Ecto neural progenitor cell (in vitro differentiated cells): Measurements from ENCODE around the gene PRELID2.

Experiments
- DNase-seq: peaks from one replicate; pipeline ENCODE4 v3.0.0-alpha.2; 2018; ENCODE audit warnings: low spot score

The PRELID2 gene

GRCh38 chr5:145793574-145793973, 41.6 kb downstream of the PRELID2 start:
- DNase-seq: no peak

GRCh38 chr5:145792840-145793239, 42.3 kb downstream of the PRELID2 start:
- DNase-seq: no peak

GRCh38 chr5:145791866-145792265, 43.3 kb downstream of the PRELID2 start:
- DNase-seq: no peak

- no peak for DNase-seq
Observed at GRCh38 chr5:145787996-145788395, 47.1 kb downstream of the PRELID2 start.

GRCh38 chr5:145787507-145787906, 47.6 kb downstream of the PRELID2 start:
- no peak for DNase-seq

GRCh38 chr5:145787001-145787400, 48.1 kb downstream of the PRELID2 start:
- no peak for DNase-seq

GRCh38 chr5:145780982-145781381, 54.2 kb downstream of the PRELID2 start:
- peak; percentile 61 for DNase-seq

GRCh38 chr5:145778144-145778900, 56.8 kb downstream of the PRELID2 start:
- no peak for DNase-seq

- no peak for DNase-seq
Observed at GRCh38 chr5:145777445-145778063, 57.6 kb downstream of the PRELID2 start.

GRCh38 chr5:145776886-145777285, 58.3 kb downstream of the PRELID2 start:
- no peak for DNase-seq

- no peak for DNase-seq
Observed at GRCh38 chr5:145775893-145776444, 59.2 kb downstream of the PRELID2 start.

GRCh38 chr5:145775411-145775810, 59.7 kb downstream of the PRELID2 start:
- DNase-seq: no peak

- DNase-seq: no peak
Observed at GRCh38 chr5:145774442-145774841, 60.7 kb downstream of the PRELID2 start.

GRCh38 chr5:145772466-145772865, 62.7 kb downstream of the PRELID2 start:
- no peak for DNase-seq

- DNase-seq: no peak
Observed at GRCh38 chr5:145768863-145769262, 66.3 kb downstream of the PRELID2 start.

- DNase-seq: no peak
Observed at GRCh38 chr5:145764325-145764724, 70.8 kb downstream of the PRELID2 start.

GRCh38 chr5:145762833-145763232, 72.3 kb downstream of the PRELID2 start:
- no peak for DNase-seq

- DNase-seq: no peak
Observed at GRCh38 chr5:145761254-145761653, 73.9 kb downstream of the PRELID2 start.

GRCh38 chr5:145760660-145761059, 74.5 kb downstream of the PRELID2 start:
- no peak for DNase-seq

GRCh38 chr5:145752947-145753346, 82.2 kb downstream of the PRELID2 start:
- no peak for DNase-seq

- no peak for DNase-seq
Observed at GRCh38 chr5:145752534-145752933, 82.6 kb downstream of the PRELID2 start.

GRCh38 chr5:145750199-145750598, 84.9 kb downstream of the PRELID2 start:
- DNase-seq: no peak

- no peak for DNase-seq
Observed at GRCh38 chr5:145743396-145744061, 91.6 kb downstream of the PRELID2 start.
